Thymus (tissue), 11 donors: ENCODE results near the gene TTC22. TPM values are rescaled to one million over a fixed set of nuclear protein-coding genes. Genes with fewer than 3 reads are reported as not detected.

ENCODE experiments used
- DNase-seq, 9 donors: peaks; one replicate each; pipeline ENCODE4 v3.0.0-alpha.2; 2013; ENCODE audit warnings: low spot score in 9 of 9, low read depth in 6 of 9, missing footprints in 1 of 9
- H3K27ac ChIP-seq, 2 donors: one replicate each; pipeline ENCODE4 v1.5.1; 2013; ENCODE audit warnings: control low read depth in 1 of 2, low read depth in 1 of 2, low read length in 1 of 2, mild to moderate bottlenecking in 1 of 2, moderate library complexity in 1 of 2
- H3K27me3 ChIP-seq, 2 donors: one replicate each; pipeline ENCODE4 v1.5.1; 2013; ENCODE audit warnings: low read length in 1 of 2; ENCODE audit not compliant: control insufficient read depth in 2 of 2, insufficient read depth in 1 of 2
- H3K36me3 ChIP-seq, 2 donors: one replicate each; pipeline ENCODE4 v1.5.1; 2013; ENCODE audit warnings: low read length in 1 of 2, mild to moderate bottlenecking in 1 of 2, moderate library complexity in 1 of 2; ENCODE audit not compliant: control insufficient read depth in 2 of 2, insufficient read depth in 2 of 2
- H3K4me1 ChIP-seq, 2 donors: one replicate each; pipeline ENCODE4 v1.5.1; 2013; ENCODE audit warnings: low read length in 2 of 2; ENCODE audit not compliant: control insufficient read depth in 2 of 2, insufficient read depth in 2 of 2
- H3K4me3 ChIP-seq, 2 donors: one replicate each; pipeline ENCODE4 v1.5.1; 2013; ENCODE audit warnings: low read length in 2 of 2, control low read depth in 1 of 2, mild to moderate bottlenecking in 1 of 2
- H3K9me3 ChIP-seq, 2 donors: one replicate each; pipeline ENCODE4 v1.5.1; 2013; ENCODE audit warnings: low read length in 1 of 2, mild to moderate bottlenecking in 1 of 2; ENCODE audit not compliant: control insufficient read depth in 2 of 2, insufficient read depth in 1 of 2
- WGBS: extraction: QIAGEN DNeasy Blood & Tissue Kit; methylation state at CpG from one replicate; pipeline ENCODE4 v1.1.7; 2013; 5-methylcytosine and 5-hydroxymethylcytosine counted together
- polyA plus RNA-seq: library from polyadenylated mRNA; stranded (reverse); fragments of 200-250 nt; gene quantifications from one replicate; pipeline ENCODE4 v1.2.3, GENCODE V29; 2013
- total RNA-seq: library from RNA; stranded (reverse); fragments of 120-200 nt; gene quantifications from one replicate; pipeline ENCODE4 v1.2.4, GENCODE V29; 2013
- donor health status: healthy.

TTC22 gene
- total and polyA plus RNA-seq, 2 donors = 3.0 to 4.4 TPM

GRCh38 chr1:54845772-54846171 lies 44.6 kb upstream of the TTC22 start:
- H3K4me1 ChIP-seq = no peaks in the 10 kb centered on the region
- H3K9me3 ChIP-seq = no peaks in the 10 kb centered on the region
- no peak overlapping the region for H3K4me3 ChIP-seq
- no peak overlapping the region for H3K27ac ChIP-seq
- peaks cover 0 to 21% of the 10 kb centered on the region in 2 donors for H3K36me3 ChIP-seq
- DNase-seq = no peak
- 97% methylated on average over 5 of the region's 5 CpGs for WGBS
- no peaks in the 10 kb centered on the region for H3K27me3 ChIP-seq

- H3K4me1 ChIP-seq = no peaks in the 10 kb centered on the region
- H3K36me3 ChIP-seq = peaks cover 0 to 9% of the 10 kb centered on the region in 2 donors
- no peak overlapping the region for H3K4me3 ChIP-seq
- no peak overlapping the region for H3K27ac ChIP-seq
- WGBS = 91% methylated on average over 3 of the region's 3 CpGs
- H3K9me3 ChIP-seq = no peaks in the 10 kb centered on the region
- no peaks in the 10 kb centered on the region for H3K27me3 ChIP-seq
- DNase-seq = no peak
Measured at GRCh38 chr1:54844564-54844963, 43.4 kb upstream of the TTC22 start.

- no peaks in the 10 kb centered on the region for H3K27me3 ChIP-seq
- H3K9me3 ChIP-seq = no peaks in the 10 kb centered on the region
- H3K27ac ChIP-seq = no peak overlapping the region
- WGBS = 91% methylated on average over 5 of the region's 5 CpGs
- no peaks in the 10 kb centered on the region for H3K4me1 ChIP-seq
- no peak for DNase-seq
- no peak overlapping the region for H3K4me3 ChIP-seq
- H3K36me3 ChIP-seq = peaks cover 0 to 6% of the 10 kb centered on the region in 2 donors
Measured at GRCh38 chr1:54843449-54843848, 42.3 kb upstream of the TTC22 start.

- H3K27me3 ChIP-seq = no peaks in the 10 kb centered on the region
- no peaks in the 10 kb centered on the region for H3K4me1 ChIP-seq
- H3K4me3 ChIP-seq = no peak overlapping the region
- 96% methylated on average over 9 of the region's 9 CpGs for WGBS
- no peak for DNase-seq
- no peak overlapping the region for H3K27ac ChIP-seq
- peaks cover 0 to under 1% of the 10 kb centered on the region in 2 donors for H3K36me3 ChIP-seq
- no peaks in the 10 kb centered on the region for H3K9me3 ChIP-seq
Measured at GRCh38 chr1:54842963-54843362, 41.8 kb upstream of the TTC22 start.

- no peaks in the 10 kb centered on the region for H3K9me3 ChIP-seq
- no peak for DNase-seq
- H3K27me3 ChIP-seq = no peaks in the 10 kb centered on the region
- H3K4me3 ChIP-seq = no peak overlapping the region
- no peak overlapping the region for H3K27ac ChIP-seq
- H3K4me1 ChIP-seq = no peaks in the 10 kb centered on the region
- H3K36me3 ChIP-seq = no peaks in the 10 kb centered on the region
- WGBS = 97% methylated on average over 10 of the region's 10 CpGs
Measured at GRCh38 chr1:54842206-54842915, 41.2 kb upstream of the TTC22 start.

GRCh38 chr1:54839824-54840223 lies 38.7 kb upstream of the TTC22 start:
- Histone ChIP-seq H3K4me1 (no peaks in the 10 kb centered on the region), H3K36me3 (no peaks in the 10 kb centered on the region), H3K27ac (no peak overlapping the region), H3K27me3 (no peaks in the 10 kb centered on the region), H3K9me3 (no peaks in the 10 kb centered on the region), H3K4me3 (no peak overlapping the region)
- DNase-seq = no peak
- 66% methylated on average over 2 of the region's 2 CpGs for WGBS

GRCh38 chr1:54838565-54839180 lies 37.5 kb upstream of the TTC22 start:
- H3K36me3 ChIP-seq = no peaks in the 10 kb centered on the region
- 92% methylated on average over 5 of the region's 5 CpGs for WGBS

GRCh38 chr1:54837002-54837853 lies 36.1 kb upstream of the TTC22 start:
- 82% methylated on average over 6 of the region's 6 CpGs for WGBS
- Histone ChIP-seq H3K4me1 (no peaks in the 10 kb centered on the region), H3K4me3 (no peak overlapping the region), H3K36me3 (no peaks in the 10 kb centered on the region), H3K27ac (no peak overlapping the region), H3K9me3 (no peaks in the 10 kb centered on the region), H3K27me3 (peaks cover 0 to 2% of the 10 kb centered on the region in 2 donors)
- DNase-seq = no peak

More at GRCh38 chr1:54838565-54839180, 37.5 kb upstream of the TTC22 start:
- no peaks in the 10 kb centered on the region for H3K4me1 ChIP-seq
- H3K27me3 ChIP-seq = no peaks in the 10 kb centered on the region
- H3K27ac ChIP-seq = no peak overlapping the region
- DNase-seq = no peak
- H3K9me3 ChIP-seq = no peaks in the 10 kb centered on the region
- no peak overlapping the region for H3K4me3 ChIP-seq

- Histone ChIP-seq H3K36me3 (no peaks in the 10 kb centered on the region), H3K4me1 (no peaks in the 10 kb centered on the region), H3K27me3 (peaks cover 0 to 2% of the 10 kb centered on the region in 2 donors), H3K4me3 (no peak overlapping the region), H3K9me3 (no peaks in the 10 kb centered on the region), H3K27ac (no peak overlapping the region)
- 96% methylated on average over 8 of the region's 8 CpGs for WGBS
- DNase-seq = no peak
Measured at GRCh38 chr1:54836594-54836993, 35.5 kb upstream of the TTC22 start.
